ENCODE results near the gene ARHGEF26.
A peak's percentile ranks its signal among the peaks of the same experiment; 100 is the strongest.

Gene ARHGEF26

DNA sequence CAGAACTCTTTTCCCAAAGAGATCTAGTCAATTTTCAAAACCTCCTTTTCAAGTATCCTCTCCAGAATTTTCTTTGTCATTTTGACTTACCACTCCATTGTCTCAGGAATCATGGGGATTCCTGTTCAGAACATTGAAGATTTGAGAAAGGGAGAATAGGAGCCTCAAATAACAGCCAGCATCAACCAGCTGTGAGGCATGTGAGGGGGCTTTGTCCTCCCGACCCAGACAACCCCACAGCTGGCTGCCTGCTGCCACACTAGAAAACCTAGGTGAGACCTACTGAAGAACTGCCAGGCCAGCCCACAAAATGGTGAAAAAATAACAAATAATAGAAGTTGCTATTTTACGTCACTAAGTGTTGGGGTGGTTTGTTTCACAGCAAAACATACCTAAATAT, 5.9 kb upstream of the ARHGEF26 start:
- DNase-seq, result no peak

- DNase-seq, result no peak
Measured at GRCh38 chr3:154119951-154120350, 1.2 kb upstream of the ARHGEF26 start.

- DNase-seq, result peak in 1 of 2 experiments; percentile 54
Measured at GRCh38 chr3:154121701-154122551, 736 bp downstream of the ARHGEF26 start.

- no peak for DNase-seq
Measured at GRCh38 chr3:154122552-154122911, 1.3 kb downstream of the ARHGEF26 start.

DNA sequence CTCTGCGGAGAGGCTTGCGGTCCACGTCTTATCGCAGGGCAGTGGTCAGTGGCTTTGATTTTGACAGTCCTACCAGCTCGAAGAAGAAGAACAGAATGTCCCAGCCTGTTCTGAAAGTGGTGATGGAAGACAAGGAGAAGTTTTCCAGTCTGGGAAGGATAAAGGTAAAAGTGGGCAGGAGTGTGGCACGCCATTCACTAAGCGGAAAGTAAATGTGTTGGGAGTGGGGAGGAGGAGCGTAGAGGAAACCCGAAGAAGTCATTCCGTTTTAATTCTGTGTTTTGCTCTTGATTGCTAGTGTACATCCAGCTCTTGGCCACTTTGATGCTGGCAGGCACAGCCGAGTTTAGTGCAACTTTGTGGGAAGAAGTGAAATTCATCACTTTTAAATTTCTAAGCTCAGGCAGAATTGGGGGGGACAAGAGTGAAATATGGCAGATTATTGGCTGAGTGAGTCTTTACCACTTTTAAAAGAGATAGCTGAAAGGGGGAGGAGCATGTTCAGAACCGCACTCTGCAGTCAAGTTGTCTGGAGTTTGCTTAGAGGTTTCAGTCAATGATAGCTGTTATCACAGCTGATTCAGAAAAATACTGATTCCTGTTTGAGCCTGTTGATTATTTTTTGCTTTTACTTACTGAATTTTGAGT, 1.8 kb downstream of the ARHGEF26 start:
- DNase-seq, result no peak

DNA sequence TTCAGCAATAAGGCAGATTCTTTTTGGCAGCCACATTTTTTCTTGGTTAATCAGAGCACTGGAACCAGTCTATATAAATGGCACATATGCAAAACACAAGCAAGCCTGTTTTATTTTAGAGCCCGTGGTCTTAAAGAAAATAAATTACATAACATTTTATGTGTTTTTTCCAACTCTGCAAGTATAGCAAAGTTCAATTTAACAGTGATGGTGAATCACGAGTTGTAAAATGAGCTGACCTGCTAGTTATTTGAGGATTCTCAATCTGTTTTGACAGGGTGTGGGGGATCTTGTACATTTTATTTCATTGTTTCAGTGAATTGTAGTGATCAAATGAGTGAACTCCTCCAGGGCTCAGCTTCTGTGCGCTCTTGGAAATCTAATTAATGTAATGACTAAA, 2.7 kb downstream of the ARHGEF26 start:
- DNase-seq, result no peak

DNA sequence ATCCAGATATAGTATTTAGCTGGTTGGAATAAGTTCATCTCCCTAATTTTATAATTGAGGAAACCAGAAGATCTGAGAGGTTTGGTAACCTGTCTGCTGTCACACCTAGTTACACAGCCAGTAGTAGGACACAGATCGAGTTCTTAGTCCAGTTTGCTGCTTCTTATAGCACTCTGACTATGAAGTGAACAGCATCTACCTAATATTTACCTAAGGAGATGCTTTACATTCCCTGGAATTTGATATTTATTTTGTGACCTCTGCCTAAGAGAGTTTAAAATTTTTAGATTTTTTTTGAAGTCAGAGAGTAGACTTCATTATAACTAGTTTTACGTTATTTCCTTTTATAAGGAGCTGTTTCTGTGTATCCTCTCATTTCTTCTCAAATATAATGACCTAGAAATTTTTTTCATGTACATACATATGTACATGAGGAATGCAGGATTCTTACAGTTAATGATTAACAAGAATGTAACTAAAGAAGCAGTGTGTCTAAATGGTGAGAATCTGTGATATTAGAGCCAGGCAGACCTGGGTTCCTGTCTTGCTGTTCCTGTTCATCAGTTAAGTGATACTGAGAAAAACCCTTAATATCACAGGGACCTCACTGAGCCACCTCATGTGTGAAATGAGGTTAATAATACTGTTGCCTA, 4.3 kb downstream of the ARHGEF26 start:
- DNase-seq, result no peak

DNA sequence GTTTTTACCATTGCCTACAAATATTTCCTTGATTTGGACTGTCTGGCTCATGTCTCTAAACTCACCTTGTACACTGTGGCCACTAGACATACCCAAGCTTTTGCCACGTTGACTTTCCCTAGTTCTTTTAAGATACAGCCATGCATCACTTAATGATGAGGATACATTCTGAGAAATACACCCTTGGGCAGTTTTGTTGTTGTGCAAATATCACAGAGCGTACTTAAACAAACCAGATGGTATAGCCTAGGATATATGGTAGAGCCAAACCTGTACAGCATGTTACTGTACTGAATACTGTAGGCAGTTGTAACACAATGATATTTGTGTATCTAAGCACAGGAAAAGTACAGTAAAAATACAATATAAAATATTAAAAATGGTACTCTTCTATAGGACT, 5.5 kb downstream of the ARHGEF26 start:
- no peak for DNase-seq

GRCh38 chr3:154129625-154130024, 8.4 kb downstream of the ARHGEF26 start:
- DNase-seq, result no peak

DNA sequence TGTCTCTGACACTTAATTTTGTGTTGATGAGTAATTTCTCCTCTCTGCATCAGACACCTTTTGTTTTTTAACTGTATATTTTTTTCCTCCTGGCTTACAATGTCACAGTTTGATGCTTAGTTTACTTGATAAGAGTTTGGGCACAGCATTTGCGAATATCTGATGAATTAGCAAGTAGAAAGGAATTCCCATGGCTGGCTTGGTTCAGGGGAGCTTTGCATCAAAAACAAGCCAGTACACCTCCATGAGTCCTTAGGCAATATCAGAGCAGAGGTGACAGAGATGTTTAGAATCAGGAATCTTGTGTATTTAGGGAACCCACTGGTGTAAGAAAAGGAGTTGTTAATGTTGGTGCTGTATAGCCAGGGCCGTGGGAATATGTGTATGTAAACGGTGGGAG, 9.3 kb downstream of the ARHGEF26 start:
- DNase-seq, result no peak

DNA sequence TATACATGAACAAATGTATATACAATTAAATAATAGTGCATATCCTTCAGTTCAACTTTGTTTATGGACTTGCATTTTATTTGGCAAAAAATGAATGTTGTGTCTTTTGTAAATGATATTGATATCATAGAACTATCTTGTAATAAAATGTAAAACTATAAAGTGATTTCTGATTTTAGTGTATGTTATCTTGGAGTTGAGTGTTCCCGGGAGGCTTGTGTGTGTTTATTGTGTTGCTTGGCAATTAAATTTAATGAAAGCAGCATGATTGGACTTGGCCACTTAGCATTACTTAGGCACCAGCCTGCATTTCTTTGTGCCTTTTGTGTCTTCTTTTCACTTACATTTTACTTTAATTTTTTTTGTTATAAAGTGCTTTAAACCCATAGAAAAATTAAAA, 10.6 kb downstream of the ARHGEF26 start:
- DNase-seq, result no peak

GRCh38 chr3:154132777-154133375, 11.7 kb downstream of the ARHGEF26 start:
- no peak for DNase-seq

DNA sequence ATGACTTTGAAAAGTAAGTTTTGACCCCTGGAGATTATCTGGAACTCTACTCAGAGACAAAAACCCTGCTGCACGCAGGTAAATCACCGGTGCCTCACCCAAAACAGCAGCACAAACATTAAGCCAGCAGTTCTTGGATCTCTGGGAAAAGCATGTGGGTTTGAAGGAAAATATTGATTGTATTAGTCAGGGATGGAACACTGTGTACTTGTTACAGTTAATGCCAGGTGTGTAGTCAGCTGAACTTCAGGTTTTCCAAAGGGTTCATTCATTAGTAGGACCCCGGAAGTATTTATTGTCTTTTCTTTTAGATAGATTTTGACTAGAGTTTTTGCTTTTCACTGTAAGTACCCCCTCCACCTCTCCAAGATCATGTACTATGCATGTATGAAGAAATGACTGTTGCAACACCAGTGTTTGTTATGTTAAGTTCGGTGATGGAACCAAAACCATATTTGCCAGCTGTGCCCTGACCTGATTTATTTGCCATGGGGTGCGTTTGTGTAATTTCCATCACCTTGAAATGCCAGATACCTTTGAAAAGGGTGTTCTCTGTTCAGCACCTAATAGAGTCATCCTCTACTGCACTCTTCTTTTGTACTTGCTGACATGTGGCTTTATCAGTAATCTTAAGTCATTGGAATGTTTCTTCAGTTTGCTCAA, 14.5 kb downstream of the ARHGEF26 start:
- DNase-seq, result no peak

- DNase-seq, result no peak
Measured at GRCh38 chr3:154137036-154137435, 15.8 kb downstream of the ARHGEF26 start.

- DNase-seq, result no peak
Measured at GRCh38 chr3:154139996-154140436, 18.8 kb downstream of the ARHGEF26 start.

DNA sequence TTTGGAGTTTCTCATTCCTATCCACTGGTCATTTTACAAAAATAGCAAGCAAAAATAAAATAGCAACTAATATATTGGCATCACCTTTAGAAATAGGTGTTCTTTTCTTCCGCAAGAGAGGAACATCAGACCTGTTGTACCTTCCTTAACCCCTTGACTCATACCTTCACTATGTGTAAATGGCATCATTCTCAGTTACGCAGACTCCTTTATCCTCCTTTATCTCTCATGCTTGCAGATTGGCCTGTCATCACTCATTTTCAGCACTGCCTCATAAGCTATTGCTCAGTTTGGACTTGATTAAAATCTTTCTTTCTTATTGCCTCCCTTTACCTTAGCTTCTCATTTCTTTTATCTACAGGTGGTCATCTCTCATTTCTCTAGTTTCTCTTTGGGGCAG, 21.4 kb downstream of the ARHGEF26 start:
- no peak for DNase-seq

DNA sequence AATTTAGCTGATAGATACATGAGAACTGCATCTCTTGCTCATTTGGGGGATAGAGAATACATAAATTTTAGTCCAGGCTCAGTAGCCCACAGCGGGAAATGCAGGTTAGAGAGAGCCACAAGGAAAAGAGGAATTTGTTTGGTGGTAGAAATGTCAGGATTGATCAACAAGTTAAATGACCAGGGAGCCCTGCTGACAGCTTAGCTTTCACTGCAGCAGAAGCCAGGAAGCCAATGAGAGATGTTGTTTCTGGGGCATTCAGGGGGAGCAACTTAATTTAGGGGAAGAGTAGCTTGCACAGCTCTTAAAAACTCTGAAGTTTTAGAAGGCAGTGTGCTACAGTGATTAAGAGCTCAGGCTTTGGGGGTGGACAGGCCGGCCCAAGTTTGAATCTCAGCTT, 22.7 kb downstream of the ARHGEF26 start:
- DNase-seq, result no peak

- no peak for DNase-seq
Measured at GRCh38 chr3:154144825-154145465, 23.8 kb downstream of the ARHGEF26 start.

DNA sequence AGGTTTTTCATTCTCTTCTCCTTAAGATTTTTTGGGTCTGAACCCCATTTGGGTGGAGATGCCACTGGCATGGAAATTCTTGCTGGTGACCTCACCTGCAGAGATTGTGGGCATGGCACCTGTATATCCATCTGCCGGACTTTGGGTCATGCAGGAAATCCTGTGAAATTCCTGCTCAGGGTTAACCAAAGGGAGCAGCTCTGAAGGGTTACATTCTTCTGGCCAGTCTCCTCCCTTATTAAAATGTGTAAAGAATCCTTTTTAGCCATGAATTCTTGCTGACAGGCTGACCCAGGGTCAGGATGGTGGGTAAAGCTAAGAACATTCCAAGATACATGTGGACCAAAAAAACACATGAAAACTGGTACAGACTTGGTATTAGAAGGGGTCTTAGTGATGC, 27.4 kb downstream of the ARHGEF26 start:
- no peak for DNase-seq

GRCh38 chr3:154149286-154149685, 28.1 kb downstream of the ARHGEF26 start:
- no peak for DNase-seq

DNA sequence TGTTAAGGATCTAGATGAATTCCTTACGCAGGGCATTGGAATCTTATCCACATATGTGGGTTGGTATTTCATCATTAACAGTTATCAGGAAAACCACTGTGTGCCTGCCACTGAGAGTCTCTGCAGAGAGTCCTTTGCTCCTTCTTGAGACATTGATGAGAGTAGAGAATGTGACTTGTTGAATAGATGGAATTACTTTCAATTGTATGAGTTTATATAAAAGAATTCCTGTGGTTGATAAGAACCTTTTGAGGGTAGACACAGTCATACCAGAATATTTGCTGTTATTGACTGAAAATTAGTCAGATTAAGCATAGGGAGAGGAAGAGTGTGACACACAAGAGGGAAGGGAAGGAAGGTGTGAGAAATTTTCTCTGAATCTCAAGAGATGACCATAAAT, 30.8 kb downstream of the ARHGEF26 start:
- DNase-seq, result no peak

- no peak for DNase-seq
Measured at GRCh38 chr3:154152741-154153140, 31.6 kb downstream of the ARHGEF26 start.

DNA sequence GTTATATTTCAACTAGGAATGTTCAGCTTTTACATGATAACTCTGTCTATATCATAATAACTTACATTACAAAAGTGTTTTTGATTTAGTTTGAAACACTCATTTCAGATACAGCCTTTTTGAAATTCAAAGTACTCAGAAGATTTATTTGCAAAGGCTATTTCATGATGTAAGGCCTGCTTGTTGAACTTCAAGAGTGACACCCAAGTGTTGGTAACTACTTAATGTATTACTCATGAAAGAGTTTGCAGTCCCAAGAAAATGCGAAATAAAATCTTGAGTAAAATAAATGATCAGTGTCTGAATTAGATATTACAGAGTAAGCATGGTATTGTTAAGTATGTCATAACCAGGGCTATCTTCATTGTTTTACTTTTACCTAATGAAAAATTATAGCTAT, 35.3 kb downstream of the ARHGEF26 start:
- no peak for DNase-seq

All from NCI-H446 (cell line).